Measurements from ENCODE around the gene FIGN. TPM values are rescaled to one million over a fixed set of nuclear protein-coding genes. Genes with fewer than 3 reads are reported as not detected.

FIGN gene
- total RNA-seq, 1 donor from 2014 or later, result not detected

- intact Hi-C loops (cut with micrococcal nuclease), result no loop called here
Observed at GRCh38 chr2:163736433-163737189, 803 bp upstream of the FIGN start.

- intact Hi-C loops (cut with micrococcal nuclease), result no loop called here
Observed at GRCh38 chr2:163734881-163735684, 725 bp downstream of the FIGN start.

GRCh38 chr2:163734401-163734800, 1.4 kb downstream of the FIGN start:
- intact Hi-C loops (cut with micrococcal nuclease), result no loop called here

DNA sequence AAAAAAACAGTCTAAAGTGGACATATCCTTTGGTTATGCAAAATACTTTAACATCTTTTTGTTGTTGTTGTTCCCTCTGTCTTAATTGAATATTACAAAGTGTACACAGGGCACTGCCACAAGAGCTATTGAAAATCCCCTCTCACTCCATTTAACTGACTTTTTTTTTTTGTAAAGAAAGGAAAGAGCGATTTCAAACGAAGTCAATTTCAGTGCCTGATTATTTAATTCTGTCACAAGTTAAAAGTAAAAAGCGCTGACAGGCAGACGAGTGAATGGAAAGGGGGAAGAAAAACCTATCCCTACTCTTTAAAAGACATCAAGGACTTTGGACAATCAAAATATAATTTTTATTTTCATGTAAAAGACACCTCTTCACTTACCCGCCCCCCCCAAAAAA, 1.9 kb downstream of the FIGN start:
- intact Hi-C loops (cut with micrococcal nuclease), result no loop called here

DNA sequence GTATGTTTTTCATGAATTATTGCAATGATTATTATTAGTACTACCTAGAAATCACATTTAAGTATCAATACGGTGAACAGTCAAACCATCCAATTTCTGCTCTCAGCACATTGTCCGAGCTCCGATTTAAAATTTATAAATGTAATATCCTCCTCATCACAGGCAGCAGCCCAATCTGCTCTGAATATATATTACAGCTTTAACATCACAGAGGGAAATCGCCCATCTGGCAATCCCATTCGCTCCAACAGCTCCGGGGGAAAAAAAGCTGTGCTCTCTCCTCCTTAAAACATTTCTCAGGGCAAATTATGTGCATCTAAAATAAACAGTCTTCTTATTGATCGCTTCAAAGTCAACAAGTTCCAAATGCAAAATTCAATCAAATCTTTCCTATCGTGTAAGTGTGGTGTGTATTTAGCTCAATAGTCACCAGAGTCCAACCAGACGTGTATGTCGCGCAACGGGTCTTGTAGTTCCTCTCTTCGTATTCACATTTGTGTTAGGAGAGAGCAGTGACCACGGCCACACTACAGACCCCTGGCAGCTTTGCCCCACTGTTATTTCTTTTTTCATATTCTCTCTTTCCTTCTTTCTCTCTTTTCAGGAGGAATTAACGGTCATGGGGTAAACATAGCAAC, 2.4 kb downstream of the FIGN start:
- intact Hi-C loops (cut with micrococcal nuclease), result no loop called here

GRCh38 chr2:163732727-163733126, 3.1 kb downstream of the FIGN start:
- intact Hi-C loops (cut with micrococcal nuclease), result no loop called here

DNA sequence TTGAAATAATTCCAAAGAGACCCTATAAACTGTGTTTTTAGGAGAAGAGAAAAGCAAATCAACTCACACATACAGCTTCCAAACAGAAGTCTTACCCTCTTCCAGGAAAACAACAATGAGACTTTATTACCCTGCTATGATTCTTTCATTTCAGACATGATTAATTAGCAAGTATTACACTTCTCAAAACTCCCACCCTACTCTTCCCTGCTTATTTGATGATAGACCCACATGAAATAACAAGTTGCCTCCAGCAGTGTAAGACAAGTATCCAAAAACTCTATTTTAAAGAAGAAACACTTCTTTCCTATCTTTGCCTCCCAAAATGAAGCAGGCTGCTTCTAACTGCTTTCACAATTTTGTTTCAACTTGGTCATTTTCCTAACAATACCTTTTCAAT, 4.1 kb downstream of the FIGN start:
- intact Hi-C loops (cut with micrococcal nuclease), result loop anchor here (2.0 kb wide), 1 partner anchor 21 kb away; no protein-coding TSS in a partner anchor

DNA sequence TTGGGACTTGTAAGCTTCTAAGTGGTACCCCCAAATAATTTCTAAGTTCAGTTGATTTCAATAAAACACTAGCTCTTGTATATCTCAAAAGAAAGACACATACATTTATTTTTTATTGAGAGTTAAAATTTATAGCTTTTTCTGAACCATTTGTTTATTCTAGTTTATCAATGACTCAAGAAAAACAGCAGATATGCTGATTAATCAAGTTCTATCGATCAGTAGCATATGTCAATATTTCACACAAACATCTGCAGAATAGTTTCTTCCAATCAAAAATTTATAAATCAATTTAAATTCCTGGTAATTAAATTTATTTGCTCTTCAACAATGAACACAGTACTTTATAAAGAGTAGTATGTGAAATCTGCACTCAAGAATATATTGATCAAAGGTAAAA, 5.3 kb downstream of the FIGN start:
- intact Hi-C loops (cut with micrococcal nuclease), result loop anchor here (2.0 kb wide), 1 partner anchor 22 kb away; no protein-coding TSS in a partner anchor

DNA sequence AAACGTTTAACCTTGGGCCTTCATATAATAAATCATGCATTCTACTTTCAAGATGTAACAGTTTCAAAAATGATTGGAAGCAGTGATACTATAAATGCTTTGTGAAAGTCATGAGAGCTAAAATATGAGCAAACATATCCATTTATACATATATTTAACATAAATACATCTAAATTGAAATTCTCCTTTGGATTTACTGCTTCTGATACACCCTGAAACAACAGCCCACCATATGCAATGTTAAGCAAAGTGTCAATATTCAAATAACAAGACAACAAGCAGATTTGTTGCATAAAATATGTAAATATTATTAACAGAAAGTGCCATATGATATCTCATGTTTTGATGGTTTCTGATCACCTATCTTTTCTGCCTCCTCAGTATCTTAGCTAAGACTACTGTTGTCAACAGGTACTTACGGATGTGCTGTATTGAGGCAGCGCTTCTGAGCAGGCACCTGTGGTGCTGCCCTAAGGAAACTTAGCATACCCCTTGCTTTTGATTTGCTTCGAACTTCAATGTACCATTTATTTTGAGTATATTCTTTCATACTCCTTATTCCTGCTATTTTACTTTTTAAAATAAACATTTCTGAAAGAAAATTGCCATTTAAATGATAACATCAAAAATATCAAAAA, 6.1 kb downstream of the FIGN start:
- intact Hi-C loops (cut with micrococcal nuclease), result loop anchor here (2.0 kb wide), 1 partner anchor 23 kb away; no protein-coding TSS in a partner anchor

- intact Hi-C loops (cut with micrococcal nuclease), result no loop called here
Observed at GRCh38 chr2:163723881-163724280, 11.9 kb downstream of the FIGN start.

DNA sequence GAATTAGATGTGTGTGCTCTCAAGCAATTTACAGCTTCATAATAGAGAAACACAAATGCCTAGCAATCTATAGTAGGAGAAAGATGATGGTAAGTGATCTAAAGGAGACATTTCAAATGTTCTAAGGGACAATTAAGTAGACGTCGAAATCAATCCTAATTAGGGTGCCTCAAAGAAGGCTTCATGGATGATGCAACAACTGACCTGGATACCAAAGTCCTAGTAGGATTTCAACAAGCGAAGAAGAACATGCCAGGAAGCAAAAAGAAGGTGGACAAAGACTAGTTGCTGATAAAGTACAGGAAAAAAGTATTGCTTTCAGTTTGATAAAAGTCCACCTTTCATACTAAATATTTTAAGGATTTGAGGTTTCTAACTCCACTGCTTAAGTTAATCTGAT, 12.5 kb downstream of the FIGN start:
- intact Hi-C loops (cut with micrococcal nuclease), result no loop called here

DNA sequence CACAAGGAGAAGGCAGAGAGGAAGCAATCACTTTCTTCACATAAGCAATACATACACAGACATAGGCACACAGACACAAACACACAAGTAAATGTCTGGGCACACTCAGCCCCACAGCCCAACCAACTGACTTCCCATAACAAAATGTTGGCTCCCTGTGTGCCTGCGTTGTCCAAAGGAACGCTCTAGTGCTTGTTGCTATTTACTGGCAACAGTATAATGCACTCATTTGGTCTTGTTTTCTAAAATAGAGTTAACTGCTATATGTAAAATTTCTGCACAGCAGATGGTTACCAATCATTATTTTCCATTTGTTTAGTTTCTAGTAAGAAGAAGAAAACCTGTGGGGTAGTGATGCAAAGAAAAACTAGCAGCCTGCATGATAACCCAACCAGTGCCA, 16.5 kb downstream of the FIGN start:
- intact Hi-C loops (cut with micrococcal nuclease), result no loop called here

- intact Hi-C loops (cut with micrococcal nuclease), result no loop called here
Observed at GRCh38 chr2:163717993-163718680, 17.7 kb downstream of the FIGN start.

- intact Hi-C loops (cut with micrococcal nuclease), result no loop called here
Observed at GRCh38 chr2:163717515-163717914, 18.3 kb downstream of the FIGN start.

GRCh38 chr2:163716101-163716500, 19.7 kb downstream of the FIGN start:
- intact Hi-C loops (cut with micrococcal nuclease), result no loop called here

- intact Hi-C loops (cut with micrococcal nuclease), result no loop called here
Observed at GRCh38 chr2:163715668-163716067, 20.1 kb downstream of the FIGN start.

GRCh38 chr2:163715199-163715598, 20.6 kb downstream of the FIGN start:
- intact Hi-C loops (cut with micrococcal nuclease), result no loop called here

- intact Hi-C loops (cut with micrococcal nuclease), result no loop called here
Observed at GRCh38 chr2:163713534-163714311, 22.1 kb downstream of the FIGN start.

DNA sequence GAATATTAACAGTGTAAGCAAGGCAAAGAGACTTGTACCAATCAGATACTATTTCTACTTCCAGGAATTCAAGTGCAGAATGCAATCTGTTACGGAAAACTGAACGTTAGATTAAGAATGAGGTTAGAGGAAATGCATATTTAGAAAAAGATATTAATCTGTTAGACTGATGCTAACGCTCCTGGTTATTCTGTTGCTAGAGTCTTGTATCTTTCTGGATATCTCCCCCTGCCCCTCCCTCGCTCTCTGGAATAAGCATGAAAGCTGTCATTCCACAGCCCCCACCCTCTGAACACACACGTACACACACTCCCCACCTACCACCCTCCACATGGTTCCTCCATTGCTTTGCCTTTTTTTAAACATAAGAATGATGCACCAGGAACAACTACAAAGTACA, 24.1 kb downstream of the FIGN start:
- intact Hi-C loops (cut with micrococcal nuclease), result no loop called here

DNA sequence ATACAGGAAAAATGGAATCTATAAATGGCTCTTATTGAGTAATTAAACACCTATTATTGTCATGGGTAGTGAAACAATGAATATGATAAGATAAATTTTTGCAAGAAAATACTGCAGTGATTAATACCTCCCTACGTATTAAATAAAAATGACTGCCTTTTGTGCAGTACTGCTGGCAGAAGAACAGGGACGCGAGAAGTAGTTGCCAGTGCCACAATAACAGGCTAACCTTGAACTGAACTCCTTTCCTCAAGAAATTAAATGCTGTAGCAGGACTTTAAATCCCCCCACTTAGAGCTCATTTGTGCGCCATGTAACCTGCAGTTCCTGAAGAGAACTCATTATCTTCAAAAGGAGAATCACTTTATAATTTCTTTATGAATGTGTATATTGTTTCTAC, 24.6 kb downstream of the FIGN start:
- intact Hi-C loops (cut with micrococcal nuclease), result no loop called here

Data from T-helper 1 cell treated with Interleukin-12 subunit alpha and Interleukin-12 subunit beta and Interleukin-4 antibody, amounts not matched to agents 30 ng/mL and 1 ng/mL, for 36 hours (primary cell).